ENCODE data around the gene CORO2B.

Gene CORO2B

GRCh38 chr15:68560501-68561113, 18.2 kb upstream of the CORO2B start:
- DNase-seq (ENCODE audit: low read depth): no peak
- TF ChIP-seq MYC (IDR thresholded peaks at IDR 0.05; ENCODE audit: low read depth, low read length) (no peak), CTCF (IDR thresholded peaks at IDR 0.05; ENCODE audit: low read depth, low read length) (no peak), POLR2A (IDR thresholded peaks at IDR 0.05; ENCODE audit: extremely low read depth, insufficient read length) (no peak), MAX (IDR thresholded peaks at IDR 0.05; ENCODE audit: low read depth, low read length) (no peak)
- H3K4me3 ChIP-seq (ENCODE audit: low read depth, low read length): no peak overlapping the region

- TF ChIP-seq MAX (IDR thresholded peaks at IDR 0.05; ENCODE audit: low read depth, low read length) (no peak), MYC (IDR thresholded peaks at IDR 0.05; ENCODE audit: low read depth, low read length) (no peak), CTCF (IDR thresholded peaks at IDR 0.05; ENCODE audit: low read depth, low read length) (no peak), POLR2A (IDR thresholded peaks at IDR 0.05; ENCODE audit: extremely low read depth, insufficient read length) (no peak)
- no peak overlapping the region for H3K4me3 ChIP-seq (ENCODE audit: low read depth, low read length)
- no peak for DNase-seq (ENCODE audit: low read depth)
These were observed 17.5 kb upstream of the CORO2B start for GRCh38 chr15:68561171-68561900.

- DNase-seq (ENCODE audit: low read depth): no peak
- no peak overlapping the region for H3K4me3 ChIP-seq (ENCODE audit: low read depth, low read length)
- TF ChIP-seq CTCF (IDR thresholded peaks at IDR 0.05; ENCODE audit: low read depth, low read length) (no peak), MAX (IDR thresholded peaks at IDR 0.05; ENCODE audit: low read depth, low read length) (no peak), MYC (IDR thresholded peaks at IDR 0.05; ENCODE audit: low read depth, low read length) (no peak), POLR2A (IDR thresholded peaks at IDR 0.05; ENCODE audit: extremely low read depth, insufficient read length) (no peak)
These were observed 16.9 kb upstream of the CORO2B start for GRCh38 chr15:68561901-68562300.

- H3K4me3 ChIP-seq (ENCODE audit: low read depth, low read length): no peak overlapping the region
- no peak for DNase-seq (ENCODE audit: low read depth)
- no peak for TF ChIP-seq MAX (IDR thresholded peaks at IDR 0.05; ENCODE audit: low read depth, low read length)
- TF ChIP-seq CTCF (IDR thresholded peaks at IDR 0.05; ENCODE audit: low read depth, low read length): no peak
- no peak for TF ChIP-seq MYC (IDR thresholded peaks at IDR 0.05; ENCODE audit: low read depth, low read length)
- TF ChIP-seq POLR2A (IDR thresholded peaks at IDR 0.05; ENCODE audit: extremely low read depth, insufficient read length): no peak
These were observed 14.6 kb upstream of the CORO2B start for GRCh38 chr15:68564173-68564572.

GRCh38 chr15:68565234-68565633, 13.6 kb upstream of the CORO2B start:
- no peak for TF ChIP-seq POLR2A (IDR thresholded peaks at IDR 0.05; ENCODE audit: extremely low read depth, insufficient read length)
- TF ChIP-seq CTCF (IDR thresholded peaks at IDR 0.05; ENCODE audit: low read depth, low read length): no peak
- no peak for TF ChIP-seq MAX (IDR thresholded peaks at IDR 0.05; ENCODE audit: low read depth, low read length)
- no peak for TF ChIP-seq MYC (IDR thresholded peaks at IDR 0.05; ENCODE audit: low read depth, low read length)
- no peak for DNase-seq (ENCODE audit: low read depth)
- no peak overlapping the region for H3K4me3 ChIP-seq (ENCODE audit: low read depth, low read length)
